OCI-M1 (cell line): ENCODE results near the gene SCARB1.

ENCODE experiments used
- DNase-seq: peaks from one replicate; lab custom pipeline; 2025; lab: John Stamatoyannopoulos, UW

Gene SCARB1

GRCh38 chr12:124821252-124822200 is 42.1 kb downstream of the SCARB1 start:
- no peak for DNase-seq

GRCh38 chr12:124820199-124820598 is 43.5 kb downstream of the SCARB1 start:
- DNase-seq, result no peak

- DNase-seq, result no peak
These were observed 44.1 kb downstream of the SCARB1 start for GRCh38 chr12:124819525-124819924.

- no peak for DNase-seq
These were observed 44.6 kb downstream of the SCARB1 start for GRCh38 chr12:124819080-124819479.

GRCh38 chr12:124817076-124818000 is 46.3 kb downstream of the SCARB1 start:
- no peak for DNase-seq

GRCh38 chr12:124816295-124816854 is 47.3 kb downstream of the SCARB1 start:
- no peak for DNase-seq

GRCh38 chr12:124814741-124815613 is 48.7 kb downstream of the SCARB1 start:
- DNase-seq, result no peak

DNA sequence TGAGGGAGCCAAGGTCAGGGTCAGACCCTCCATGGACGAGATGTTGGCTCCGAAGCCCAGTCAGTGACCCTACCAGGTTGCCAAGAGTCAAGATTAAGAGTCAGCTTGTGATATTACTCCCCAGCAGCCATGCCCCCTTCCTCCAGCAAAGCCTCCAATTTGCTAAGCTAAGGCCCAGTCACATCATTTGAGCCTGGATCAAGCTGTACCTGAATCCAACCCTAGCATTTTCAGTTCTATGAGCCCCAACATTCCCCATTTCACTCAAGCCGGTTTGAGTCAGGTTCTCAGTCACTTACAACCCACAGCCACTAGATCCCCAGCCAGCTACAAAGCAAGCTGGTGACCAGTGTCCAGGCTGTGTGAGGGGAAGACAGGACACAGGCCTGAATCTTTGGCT is 49.9 kb downstream of the SCARB1 start:
- DNase-seq, result no peak

- DNase-seq, result no peak
These were observed 50.7 kb downstream of the SCARB1 start for GRCh38 chr12:124812979-124813378.

DNA sequence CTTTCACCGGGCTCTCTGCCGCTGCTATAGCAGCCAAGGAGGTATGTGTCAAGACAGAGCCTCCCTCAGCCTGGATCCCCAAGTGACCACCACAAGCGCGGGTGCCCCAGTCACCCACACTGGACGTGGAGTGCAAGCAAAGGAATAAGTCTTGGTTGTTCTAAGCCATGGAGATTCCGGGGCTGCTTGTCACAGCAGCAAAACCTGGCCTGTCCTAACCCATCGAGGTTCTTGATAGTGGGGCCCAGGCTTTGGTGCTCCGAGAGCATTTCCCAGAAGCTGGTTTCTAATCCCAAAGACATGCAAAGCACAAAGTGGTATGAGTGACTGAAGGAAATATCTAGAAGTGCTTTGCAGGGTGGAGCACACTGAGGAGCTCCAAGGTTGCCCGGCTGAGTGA is 51.3 kb downstream of the SCARB1 start:
- DNase-seq, result no peak

DNA sequence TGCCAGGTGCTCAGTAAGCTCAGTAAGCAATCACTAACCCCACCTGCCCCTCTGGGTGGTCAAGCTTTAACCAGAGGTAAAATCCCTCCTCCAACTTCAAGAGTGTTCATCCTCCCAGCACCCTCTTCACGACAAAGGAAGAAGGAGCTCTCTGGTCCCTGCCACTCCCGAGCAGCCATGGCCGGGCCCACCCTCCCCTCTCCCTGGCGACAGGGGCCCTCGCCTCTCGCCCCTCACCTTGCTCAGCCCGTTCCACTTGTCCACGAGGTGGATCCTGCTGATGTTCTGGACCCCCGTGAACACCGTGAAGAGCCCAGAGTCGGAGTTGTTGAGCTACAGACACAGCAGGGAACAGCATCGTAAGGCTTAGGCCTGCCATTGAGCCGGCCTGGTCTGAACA is 52.0 kb downstream of the SCARB1 start:
- no peak for DNase-seq

GRCh38 chr12:124809878-124810277 is 53.8 kb downstream of the SCARB1 start:
- DNase-seq, result no peak

DNA sequence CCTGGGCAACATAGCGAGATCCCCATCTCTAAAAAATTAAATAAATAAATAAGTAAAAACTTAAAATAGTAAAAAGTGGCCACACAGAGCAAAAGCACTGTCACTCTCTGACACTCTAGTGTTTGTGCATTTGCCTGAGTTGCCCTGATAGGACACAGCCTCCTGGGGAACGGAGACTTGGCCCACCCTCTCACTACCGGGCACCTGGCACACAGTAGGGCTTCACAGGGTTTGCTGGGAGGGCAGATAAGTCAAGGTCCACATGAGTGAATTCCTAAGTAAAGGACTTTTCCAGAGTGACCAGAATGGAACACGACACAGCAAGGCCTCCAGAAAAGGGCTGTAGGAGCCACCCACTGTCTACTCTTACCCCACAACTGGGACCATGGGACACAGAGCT is 54.3 kb downstream of the SCARB1 start:
- DNase-seq, result no peak

DNA sequence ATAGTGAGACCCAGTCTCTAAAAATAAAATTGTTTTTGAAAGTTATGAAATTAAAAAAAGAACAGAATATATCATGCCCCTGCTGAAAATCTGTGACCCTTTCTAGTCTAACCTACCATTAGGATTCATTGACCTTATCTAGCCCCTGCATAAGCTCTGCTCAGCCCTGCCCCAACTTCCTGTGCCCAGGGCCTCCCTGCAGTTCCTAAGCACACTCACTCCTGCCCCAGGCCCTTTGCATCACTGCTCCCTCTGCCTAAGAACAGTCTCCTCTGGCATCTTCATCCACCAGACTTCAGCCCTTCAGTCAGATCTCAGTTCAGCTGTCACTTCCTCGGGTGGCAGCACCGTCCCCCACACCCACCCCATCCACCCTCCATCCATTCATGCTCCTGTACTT is 55.4 kb downstream of the SCARB1 start:
- no peak for DNase-seq

- no peak for DNase-seq
These were observed 57.6 kb downstream of the SCARB1 start for GRCh38 chr12:124805876-124806668.

GRCh38 chr12:124805050-124805449 is 58.6 kb downstream of the SCARB1 start:
- no peak for DNase-seq

DNA sequence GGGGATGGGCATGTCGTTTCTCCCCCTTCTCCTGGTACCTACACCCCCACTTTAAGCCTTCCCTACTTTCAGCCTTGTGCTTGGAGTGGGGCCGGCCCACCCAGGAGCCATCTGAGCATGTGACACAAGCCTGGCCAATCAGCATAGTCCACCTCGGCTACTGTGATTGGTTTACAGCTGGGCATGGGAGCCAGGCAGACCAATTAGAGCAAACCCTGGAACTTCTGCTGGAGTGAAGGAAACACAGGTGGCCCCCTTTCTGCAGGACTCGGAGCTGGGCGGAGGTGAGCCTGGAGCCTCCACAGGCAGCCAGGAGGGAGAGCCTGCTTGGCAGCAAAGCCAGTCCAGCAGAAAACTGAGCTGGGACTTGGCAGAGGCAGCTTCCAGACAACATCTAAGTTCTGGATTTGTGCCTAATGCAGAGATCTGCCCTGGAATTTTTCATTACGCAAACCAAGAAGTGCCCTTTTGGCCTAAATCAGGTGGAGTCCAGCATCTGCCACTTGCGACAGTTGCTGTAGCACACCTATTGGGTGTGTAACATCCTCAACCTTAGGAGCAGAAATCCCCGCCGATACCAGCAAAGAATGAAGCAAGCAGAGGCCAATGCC is 59.5 kb downstream of the SCARB1 start:
- peak; percentile 23 for DNase-seq

DNA sequence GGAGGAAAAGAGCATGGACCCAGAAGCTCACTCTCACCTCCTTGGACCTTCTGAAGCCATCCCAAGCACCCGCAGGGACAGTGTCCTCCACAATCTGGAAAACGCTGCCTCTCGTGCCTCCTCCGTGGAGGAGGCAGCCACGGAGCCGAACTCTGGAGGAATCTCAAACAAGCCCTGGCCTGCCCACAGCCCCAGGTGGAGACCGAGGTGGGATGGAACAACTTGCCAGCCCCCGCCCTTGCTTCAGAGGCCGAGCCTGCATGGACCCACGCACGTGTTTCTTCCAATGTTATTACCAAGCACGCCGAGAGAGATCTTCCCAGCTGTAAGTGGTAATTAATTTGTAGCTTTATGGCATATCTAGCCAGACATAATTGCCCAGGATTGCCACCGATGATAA is 61.3 kb downstream of the SCARB1 start:
- no peak for DNase-seq

DNA sequence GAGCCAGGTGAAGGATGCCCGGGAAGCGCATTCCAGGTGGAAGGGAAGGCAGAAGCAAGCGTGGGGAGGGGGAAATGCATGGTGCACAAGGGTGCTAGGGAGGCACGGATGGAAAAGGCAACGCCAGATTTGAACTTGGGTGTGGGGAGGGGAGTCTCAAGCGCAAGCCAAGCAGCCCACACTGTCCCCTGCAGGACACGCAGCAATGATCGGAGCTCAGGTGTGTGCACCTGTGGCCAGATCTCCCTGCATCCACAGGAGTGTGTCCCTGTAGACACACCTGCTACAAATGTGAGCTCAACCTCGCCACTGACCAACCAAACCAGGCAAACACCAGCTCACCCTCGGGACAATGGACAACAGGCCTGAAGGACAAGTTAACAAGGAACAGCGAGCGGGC is 63.2 kb downstream of the SCARB1 start:
- DNase-seq, result no peak

DNA sequence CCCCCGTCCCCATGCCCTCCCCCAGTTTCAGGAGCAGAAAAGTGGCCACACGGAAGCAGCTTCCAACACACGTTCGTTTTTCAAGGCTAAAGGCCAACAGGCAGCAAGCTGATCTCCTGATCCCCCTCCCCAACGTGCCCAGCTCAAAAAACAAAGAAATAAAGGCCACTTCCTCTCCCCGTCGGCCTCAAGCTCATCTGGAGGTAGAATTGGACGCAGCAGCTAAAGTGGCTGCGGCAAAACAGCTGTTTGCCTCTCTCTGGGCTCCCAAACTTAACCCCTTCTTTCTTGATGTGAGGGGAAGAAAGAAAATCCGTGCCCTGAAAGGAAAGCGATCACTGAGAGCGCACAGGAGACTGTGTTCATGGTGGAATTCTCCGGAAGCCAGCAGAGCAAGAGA is 66.3 kb downstream of the SCARB1 start:
- DNase-seq, result no peak
